ENCODE measurements around the gene HMX1.

The HMX1 gene

DNA sequence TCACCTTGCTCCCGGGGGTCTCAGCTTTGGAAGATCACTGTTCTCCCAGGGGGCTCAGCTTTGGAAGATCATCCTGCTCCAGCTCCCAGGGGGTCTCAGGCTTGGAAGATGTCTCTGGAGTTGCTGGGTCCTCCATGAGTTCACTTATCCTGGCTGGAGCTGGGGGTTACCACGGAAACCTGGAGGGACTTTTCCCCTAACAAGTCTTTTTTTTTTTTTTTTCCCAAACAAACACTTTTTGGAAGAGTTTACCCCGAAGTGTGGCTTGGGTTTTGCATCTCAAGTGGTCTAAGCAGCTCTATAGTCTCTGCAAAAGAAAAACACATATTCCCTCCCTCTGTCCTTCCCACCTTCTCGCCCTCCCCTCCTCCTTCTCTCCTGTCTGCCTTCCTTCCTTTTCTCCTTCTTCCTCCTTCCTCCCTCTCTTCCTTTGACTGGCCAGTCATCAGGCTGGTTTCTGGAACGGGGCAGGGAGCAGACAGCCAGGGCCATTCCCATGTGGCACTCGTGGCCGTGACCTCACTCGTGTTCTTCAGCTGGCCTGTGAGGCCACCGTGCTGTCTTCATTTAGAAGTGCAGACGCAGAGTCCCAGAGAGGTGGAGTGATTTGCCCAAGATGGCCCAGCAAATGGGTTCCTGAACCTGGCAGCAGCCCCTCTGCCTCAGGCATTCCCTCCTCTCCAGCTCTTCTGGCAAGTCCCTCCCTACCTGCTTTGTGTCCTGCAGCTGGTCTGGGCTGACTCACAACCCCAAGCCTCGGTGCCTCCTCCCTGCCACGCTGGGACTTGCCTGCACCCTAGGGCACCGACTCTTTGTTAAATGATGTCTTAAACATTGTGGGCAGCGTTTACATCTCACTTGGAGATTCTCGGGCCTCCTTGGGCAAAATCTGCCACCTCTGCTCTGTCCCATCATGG lies 25.9 kb upstream of the HMX1 start:
- no peaks in the 10 kb centered on the region for H3K9me3 ChIP-seq (ENCODE audit: low read depth, low read length)
- H3K9ac ChIP-seq (ENCODE audit: insufficient read length) = no peak overlapping the region
- H3K36me3 ChIP-seq (ENCODE audit: insufficient read depth, low read length) = no peaks in the 10 kb centered on the region
- H3K27ac ChIP-seq = no peak overlapping the region
- DNase-seq (ENCODE audit: low read depth, low spot score) = no peak
- TF ChIP-seq POLR2AphosphoS5 (IDR thresholded peaks at IDR 0.05; ENCODE audit: borderline replicate concordance, low read depth, low read length) (no peak), EZH2 (IDR thresholded peaks at IDR 0.05) (no peak), FOXP2 (optimal IDR thresholded peaks at IDR 0.05; ENCODE audit: control extremely low read depth, extremely low read length, insufficient read depth) (no peak)
- H3K4me3 ChIP-seq = no peak overlapping the region

DNA sequence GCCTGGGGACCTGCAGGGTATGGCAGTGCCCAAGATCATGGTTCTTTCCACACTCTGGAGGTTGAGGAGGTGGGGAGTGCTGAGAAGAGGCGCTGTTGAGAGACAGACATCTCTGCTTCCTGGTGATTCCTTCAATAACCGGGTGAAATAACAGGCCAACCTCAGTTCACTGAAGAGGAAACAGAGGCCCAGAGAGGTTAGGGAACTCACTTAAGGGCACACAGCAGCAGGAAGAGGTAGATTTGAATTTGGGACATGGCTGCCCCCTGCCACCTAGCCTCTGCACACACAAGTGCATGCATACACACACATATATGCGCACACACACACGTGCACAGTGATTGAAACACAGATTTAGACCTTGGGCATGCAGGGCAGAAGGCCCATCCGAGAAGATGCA lies 24.9 kb upstream of the HMX1 start:
- Histone ChIP-seq H3K9ac (ENCODE audit: insufficient read length) (no peak overlapping the region), H3K4me3 (no peak overlapping the region), H3K27ac (no peak overlapping the region), H3K36me3 (ENCODE audit: insufficient read depth, low read length) (no peaks in the 10 kb centered on the region), H3K9me3 (ENCODE audit: low read depth, low read length) (no peaks in the 10 kb centered on the region)
- no peak for DNase-seq (ENCODE audit: low read depth, low spot score)
- TF ChIP-seq EZH2 (IDR thresholded peaks at IDR 0.05) (no peak), POLR2AphosphoS5 (IDR thresholded peaks at IDR 0.05; ENCODE audit: borderline replicate concordance, low read depth, low read length) (no peak), FOXP2 (optimal IDR thresholded peaks at IDR 0.05; ENCODE audit: control extremely low read depth, extremely low read length, insufficient read depth) (no peak)

DNA sequence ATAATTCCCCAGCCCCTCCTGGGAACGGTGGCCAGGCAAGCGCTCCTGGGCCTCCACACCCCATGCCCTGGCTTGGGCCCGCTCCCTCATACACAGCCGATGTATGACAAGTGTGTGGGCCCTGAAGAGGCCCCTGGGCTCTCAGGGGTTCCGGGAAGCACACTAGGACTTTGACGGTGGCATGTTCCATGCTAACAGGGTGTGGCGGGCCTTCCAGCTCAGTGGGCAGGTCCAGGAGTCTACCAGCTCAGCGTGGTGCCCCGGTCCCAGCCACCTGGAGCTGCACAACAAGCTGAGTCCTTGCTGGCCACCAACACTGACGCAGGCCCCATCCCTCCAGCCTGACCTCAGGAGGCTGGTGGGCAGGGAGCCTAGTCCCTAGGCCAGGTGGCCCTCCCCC lies 24.4 kb upstream of the HMX1 start:
- Histone ChIP-seq H3K9me3 (ENCODE audit: low read depth, low read length) (no peaks in the 10 kb centered on the region), H3K9ac (ENCODE audit: insufficient read length) (no peak overlapping the region), H3K27ac (no peak overlapping the region), H3K36me3 (ENCODE audit: insufficient read depth, low read length) (no peaks in the 10 kb centered on the region), H3K4me3 (no peak overlapping the region)
- TF ChIP-seq FOXP2 (optimal IDR thresholded peaks at IDR 0.05; ENCODE audit: control extremely low read depth, extremely low read length, insufficient read depth) (no peak), EZH2 (IDR thresholded peaks at IDR 0.05) (no peak), POLR2AphosphoS5 (IDR thresholded peaks at IDR 0.05; ENCODE audit: borderline replicate concordance, low read depth, low read length) (no peak)
- DNase-seq (ENCODE audit: low read depth, low spot score) = no peak

DNA sequence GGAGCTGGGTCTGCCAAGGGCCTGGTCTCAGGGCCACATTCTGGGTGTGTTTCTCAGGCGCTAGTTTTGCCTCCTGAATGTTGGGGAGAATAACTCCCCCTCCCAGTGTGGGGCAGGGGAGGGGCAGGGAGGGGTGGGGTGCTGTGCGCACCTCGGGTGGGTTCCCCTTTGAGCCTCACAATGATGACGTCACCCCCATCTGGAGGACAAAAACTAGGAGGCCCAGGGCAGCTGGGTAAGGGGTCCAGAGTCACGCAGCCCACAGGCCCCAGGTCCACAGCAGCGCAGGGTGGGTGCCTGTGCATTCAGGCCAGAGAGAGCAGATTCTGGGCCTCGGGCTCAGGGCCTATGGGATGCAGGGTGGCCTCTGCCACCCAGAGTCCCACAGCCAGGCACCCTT lies 23.7 kb upstream of the HMX1 start:
- no peak for TF ChIP-seq POLR2AphosphoS5 (IDR thresholded peaks at IDR 0.05; ENCODE audit: borderline replicate concordance, low read depth, low read length)
- no peak for TF ChIP-seq EZH2 (IDR thresholded peaks at IDR 0.05)
- no peak for TF ChIP-seq FOXP2 (optimal IDR thresholded peaks at IDR 0.05; ENCODE audit: control extremely low read depth, extremely low read length, insufficient read depth)
- H3K9ac ChIP-seq (ENCODE audit: insufficient read length) = no peak overlapping the region
- H3K9me3 ChIP-seq (ENCODE audit: low read depth, low read length) = no peaks in the 10 kb centered on the region
- no peak overlapping the region for H3K27ac ChIP-seq
- H3K36me3 ChIP-seq (ENCODE audit: insufficient read depth, low read length) = no peaks in the 10 kb centered on the region
- no peak for DNase-seq (ENCODE audit: low read depth, low spot score)
- no peak overlapping the region for H3K4me3 ChIP-seq

DNA sequence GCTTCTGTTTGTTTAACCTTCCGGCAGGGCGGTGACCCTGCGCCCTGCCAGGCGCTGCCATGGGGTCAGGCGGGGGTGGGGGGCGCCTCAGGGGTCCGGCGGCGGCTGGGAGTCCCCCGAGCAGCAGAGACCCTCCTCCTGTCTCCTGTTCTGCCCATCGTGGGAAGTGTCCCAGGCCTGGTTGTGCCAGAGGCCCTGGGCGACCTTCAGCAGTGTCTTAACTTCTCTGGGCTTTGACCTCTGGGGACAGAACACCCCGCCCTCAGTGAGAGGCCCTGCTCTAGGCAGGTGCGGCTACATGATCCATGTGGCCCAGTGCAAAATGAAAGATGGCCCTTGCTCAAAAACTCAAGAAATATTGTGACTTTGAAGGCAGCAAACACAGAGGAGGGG lies 22.8 kb upstream of the HMX1 start:
- Histone ChIP-seq H3K4me3 (no peak overlapping the region), H3K36me3 (ENCODE audit: insufficient read depth, low read length) (no peaks in the 10 kb centered on the region), H3K9ac (ENCODE audit: insufficient read length) (no peak overlapping the region), H3K27ac (no peak overlapping the region), H3K9me3 (ENCODE audit: low read depth, low read length) (no peaks in the 10 kb centered on the region)
- DNase-seq (ENCODE audit: low read depth, low spot score) = no peak
- TF ChIP-seq EZH2 (IDR thresholded peaks at IDR 0.05) (no peak), FOXP2 (optimal IDR thresholded peaks at IDR 0.05; ENCODE audit: control extremely low read depth, extremely low read length, insufficient read depth) (no peak), POLR2AphosphoS5 (IDR thresholded peaks at IDR 0.05; ENCODE audit: borderline replicate concordance, low read depth, low read length) (no peak)

DNA sequence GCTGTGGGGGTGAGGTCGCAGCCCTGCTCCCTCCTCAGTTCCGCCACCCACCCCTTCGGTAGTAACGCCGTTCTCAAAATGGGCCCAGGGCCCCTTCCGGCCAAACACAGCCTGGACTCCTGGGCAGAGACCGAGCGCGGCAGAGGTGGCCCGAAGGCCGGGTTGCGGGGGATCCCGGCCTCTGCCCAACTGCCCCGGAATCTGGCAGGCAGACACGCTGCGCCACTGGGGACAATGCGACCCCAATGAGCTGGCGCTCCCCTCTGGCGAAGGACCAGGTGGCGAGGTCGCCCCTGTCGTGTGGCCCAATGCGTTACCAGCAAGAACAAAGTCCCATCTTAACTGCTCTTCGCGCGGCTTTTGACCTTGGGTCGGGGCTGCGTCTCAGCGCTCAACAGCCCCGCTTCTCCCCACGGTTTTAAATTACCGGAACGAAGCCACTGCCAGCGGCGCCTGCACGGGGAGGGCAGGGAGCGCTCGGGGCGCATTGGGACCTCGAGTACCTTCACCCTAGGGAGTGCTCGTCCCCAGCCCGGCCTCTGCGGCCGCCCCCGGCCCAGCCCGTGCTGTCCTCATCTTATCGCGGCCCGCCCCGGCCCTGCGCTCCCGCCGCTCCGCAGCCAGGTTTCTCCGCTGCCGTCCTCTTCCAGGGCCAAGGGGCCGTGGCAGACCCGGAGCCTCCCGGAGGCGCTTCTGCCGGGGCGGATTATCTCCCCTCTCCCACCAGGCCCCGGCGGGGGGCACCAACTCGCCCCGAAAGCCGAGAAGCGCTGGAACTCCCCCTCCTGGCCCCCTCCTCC lies 22.2 kb upstream of the HMX1 start:
- Histone ChIP-seq H3K27ac (no peak overlapping the region), H3K9me3 (ENCODE audit: low read depth, low read length) (no peaks in the 10 kb centered on the region), H3K9ac (ENCODE audit: insufficient read length) (no peak overlapping the region), H3K4me3 (no peak overlapping the region), H3K36me3 (ENCODE audit: insufficient read depth, low read length) (no peaks in the 10 kb centered on the region)
- no peak for TF ChIP-seq FOXP2 (optimal IDR thresholded peaks at IDR 0.05; ENCODE audit: control extremely low read depth, extremely low read length, insufficient read depth)
- TF ChIP-seq POLR2AphosphoS5 (IDR thresholded peaks at IDR 0.05; ENCODE audit: borderline replicate concordance, low read depth, low read length) = no peak
- TF ChIP-seq EZH2 (IDR thresholded peaks at IDR 0.05) = no peak
- DNase-seq (ENCODE audit: low read depth, low spot score) = no peak

DNA sequence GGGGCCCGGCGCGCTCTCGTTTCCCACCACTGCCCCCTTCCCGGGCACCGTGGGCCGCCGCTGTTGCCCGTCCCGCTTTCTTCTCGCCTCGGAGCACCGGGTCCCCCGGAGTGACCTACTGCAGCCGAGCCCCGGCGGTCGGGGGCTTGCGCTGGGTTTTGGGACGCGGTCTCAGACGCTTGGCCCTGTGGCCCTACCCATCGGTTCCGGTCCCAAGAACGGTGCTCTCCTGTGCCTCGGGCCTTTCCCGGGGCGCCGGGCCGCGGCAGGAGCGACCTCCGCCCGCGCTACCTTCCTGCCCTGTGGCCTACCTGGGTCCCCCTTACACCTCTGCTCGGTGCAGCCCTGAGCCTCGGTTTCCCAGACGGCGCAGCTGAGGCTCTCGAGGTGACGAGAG lies 21.6 kb upstream of the HMX1 start:
- Histone ChIP-seq H3K9ac (ENCODE audit: insufficient read length) (no peak overlapping the region), H3K9me3 (ENCODE audit: low read depth, low read length) (no peaks in the 10 kb centered on the region), H3K27ac (no peak overlapping the region), H3K4me3 (no peak overlapping the region), H3K36me3 (ENCODE audit: insufficient read depth, low read length) (no peaks in the 10 kb centered on the region)
- TF ChIP-seq POLR2AphosphoS5 (IDR thresholded peaks at IDR 0.05; ENCODE audit: borderline replicate concordance, low read depth, low read length) (no peak), EZH2 (IDR thresholded peaks at IDR 0.05) (no peak), FOXP2 (optimal IDR thresholded peaks at IDR 0.05; ENCODE audit: control extremely low read depth, extremely low read length, insufficient read depth) (no peak)
- no peak for DNase-seq (ENCODE audit: low read depth, low spot score)

DNA sequence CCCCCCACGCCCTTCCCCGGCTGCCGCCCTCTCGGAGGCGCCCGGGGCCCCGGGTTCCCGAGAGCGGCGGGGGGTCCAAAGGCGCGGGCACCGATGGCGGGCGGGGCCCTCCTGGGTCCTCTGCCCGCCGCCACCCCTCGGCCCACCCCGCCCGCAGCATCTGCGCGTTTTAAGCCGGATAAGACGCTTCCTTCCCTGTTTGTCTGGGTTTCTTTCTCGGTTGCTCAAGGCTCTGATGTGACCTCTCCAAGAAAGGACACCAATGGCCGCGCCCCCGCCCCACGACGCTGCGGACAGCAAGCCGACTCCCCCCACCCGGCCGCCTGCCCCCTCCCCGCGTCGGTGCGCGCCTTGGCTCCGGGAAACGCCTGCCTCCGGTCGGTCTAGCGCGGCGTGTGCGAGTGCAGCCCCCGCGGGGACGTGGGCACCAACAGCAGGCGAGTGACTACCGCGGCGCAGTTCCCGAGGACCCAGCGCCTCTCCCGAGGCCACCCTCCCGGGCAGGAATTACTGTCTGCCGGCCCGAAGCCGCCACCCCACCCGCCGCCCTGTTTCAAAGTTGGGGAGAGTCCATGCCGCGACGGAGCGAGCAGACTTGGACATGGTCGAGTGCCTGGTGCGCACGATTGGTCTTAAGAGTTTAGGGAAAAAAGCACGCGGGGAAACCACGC lies 21.1 kb upstream of the HMX1 start:
- no peak for TF ChIP-seq POLR2AphosphoS5 (IDR thresholded peaks at IDR 0.05; ENCODE audit: borderline replicate concordance, low read depth, low read length)
- no peak overlapping the region for H3K27ac ChIP-seq
- no peak overlapping the region for H3K4me3 ChIP-seq
- no peaks in the 10 kb centered on the region for H3K9me3 ChIP-seq (ENCODE audit: low read depth, low read length)
- DNase-seq (ENCODE audit: low read depth, low spot score) = no peak
- H3K36me3 ChIP-seq (ENCODE audit: insufficient read depth, low read length) = no peaks in the 10 kb centered on the region
- no peak overlapping the region for H3K9ac ChIP-seq (ENCODE audit: insufficient read length)
